Astrocyte (in vitro differentiated cells and primary cell): ENCODE data around the gene PSG1.
"Not testable (repeated sequence)": the region's sequence is repeated elsewhere in the genome, so short reads cannot be mapped to it uniquely, and the experiment has no call there.

Experiments
- CTCF ChIP-seq: IDR thresholded peaks from 2 replicates; pipeline ENCODE4 v1.5.1; 2011; ENCODE audit warnings: low read depth, mild to moderate bottlenecking, inconsistent platforms, low read length, moderate library complexity; ENCODE audit not compliant: insufficient read depth
- EZH2 ChIP-seq: IDR thresholded peaks from 2 replicates; pipeline ENCODE4 v1.6.1; 2012; ENCODE audit warnings: mild to moderate bottlenecking, low read length, inconsistent platforms; ENCODE audit not compliant: insufficient read depth

DNA sequence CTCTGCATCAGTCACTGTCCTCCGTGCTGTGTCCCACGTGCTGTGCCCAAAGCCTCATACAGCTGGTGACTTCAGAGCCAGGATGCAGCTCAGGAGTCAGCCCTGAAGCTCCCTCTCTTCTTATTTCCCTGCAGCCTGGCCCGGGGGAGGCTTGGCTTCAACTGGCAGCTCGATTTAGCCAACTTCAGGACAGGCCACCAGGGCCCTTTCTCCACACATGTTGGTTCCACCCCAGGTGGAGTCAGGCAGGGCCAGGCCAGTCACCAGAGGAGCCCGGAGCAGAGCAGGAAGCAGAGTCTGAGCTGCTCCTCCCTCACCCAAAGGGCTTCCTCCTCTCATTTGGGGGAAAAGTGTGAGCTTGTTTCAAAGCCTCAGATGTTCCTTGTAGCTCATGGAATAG is 26.6 kb upstream of the PSG1 start:
- not testable (repeated sequence) for TF ChIP-seq CTCF, EZH2
